ENCODE measurements around the gene OR13C5.
"Not testable (repeated sequence)": the region's sequence is repeated elsewhere in the genome, so short reads cannot be mapped to it uniquely, and the experiment has no call there.

Gene OR13C5

GRCh38 chr9:104599313-104599712 lies at the start of gene OR13C5:
Gene OR13C5 (minus strand): TSS chr9:104599413. CDS start chr9:104599413, 0 bp downstream.
- H3K27me3 Mint-ChIP-seq, H3K4me3 Mint-ChIP-seq, H3K9me3 Mint-ChIP-seq, CTCF ChIA-PET, H3K4me1 Mint-ChIP-seq, H3K36me3 Mint-ChIP-seq, DNase-seq, H3K27ac Mint-ChIP-seq: not testable (repeated sequence)

- DNase-seq: no peak
- Mint-ChIP-seq H3K4me1 (no peaks in the 10 kb centered on the region), H3K4me3 (no peak overlapping the region), H3K27me3 (no peaks in the 10 kb centered on the region), H3K9me3 (peaks cover 10% of the 10 kb centered on the region), H3K36me3 (no peaks in the 10 kb centered on the region), H3K27ac (no peak overlapping the region)
- CTCF ChIA-PET: no interaction called here
Observed at GRCh38 chr9:104635456-104635855, 36.2 kb upstream of the OR13C5 start.

DNA sequence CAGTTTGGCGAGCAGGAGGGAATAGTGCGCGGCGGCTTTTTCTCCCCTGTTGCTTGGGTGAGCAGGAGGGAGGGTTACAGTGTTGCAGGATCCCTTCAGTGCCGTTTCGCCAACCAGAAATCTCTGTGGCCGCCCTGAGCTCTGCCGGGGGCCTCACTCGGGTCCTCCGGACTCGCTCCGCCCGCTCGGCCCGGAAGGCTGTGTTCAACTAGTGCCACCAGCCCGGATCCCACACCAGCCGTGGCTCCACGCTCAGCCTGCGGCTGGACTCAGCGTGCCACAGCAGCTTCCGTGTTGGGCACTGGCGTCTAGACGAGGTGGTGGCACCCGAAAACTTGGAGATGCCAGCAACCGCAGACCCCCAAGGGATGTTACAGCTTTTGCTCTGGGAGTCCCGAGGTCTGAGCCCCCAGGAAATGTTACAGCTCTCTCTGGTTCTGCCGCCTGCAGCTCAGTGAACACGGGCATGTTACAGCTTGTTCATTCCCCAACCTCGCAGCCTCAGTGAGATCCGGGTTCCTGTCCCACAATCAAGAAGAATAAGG lies 34.8 kb upstream of the OR13C5 start:
- Mint-ChIP-seq H3K4me1 (no peaks in the 10 kb centered on the region), H3K9me3 (peaks cover 3% of the 10 kb centered on the region), H3K36me3 (no peaks in the 10 kb centered on the region), H3K27ac (no peak overlapping the region), H3K4me3 (no peak overlapping the region), H3K27me3 (no peaks in the 10 kb centered on the region)
- DNase-seq: no peak
- CTCF ChIA-PET: no interaction called here

GRCh38 chr9:104625964-104626363 lies 26.8 kb upstream of the OR13C5 start:
- H3K27ac Mint-ChIP-seq, H3K36me3 Mint-ChIP-seq, H3K4me3 Mint-ChIP-seq, DNase-seq, CTCF ChIA-PET, H3K4me1 Mint-ChIP-seq, H3K9me3 Mint-ChIP-seq, H3K27me3 Mint-ChIP-seq: not testable (repeated sequence)

- H3K36me3 Mint-ChIP-seq: no peaks in the 10 kb centered on the region
- H3K27ac Mint-ChIP-seq: no peak within 1 kb of the TSS
- no peaks in the 10 kb centered on the region for H3K27me3 Mint-ChIP-seq
- no peaks in the 10 kb centered on the region for H3K4me1 Mint-ChIP-seq
- no peaks in the 10 kb centered on the region for H3K9me3 Mint-ChIP-seq
- no peak for DNase-seq
- CTCF ChIA-PET: no interaction called here
- H3K4me3 Mint-ChIP-seq: no peak within 1 kb of the TSS
Observed at GRCh38 chr9:104618104-104618503, 18.9 kb upstream of the OR13C5 start, which contains the start of gene OR13C9. Gene OR13C9 (minus strand): TSS chr9:104618204. CDS start chr9:104618204, 0 bp downstream.

- Mint-ChIP-seq H3K9me3 (no peaks in the 10 kb centered on the region), H3K27ac (no peak overlapping the region), H3K27me3 (no peaks in the 10 kb centered on the region), H3K4me3 (no peak overlapping the region), H3K4me1 (no peaks in the 10 kb centered on the region), H3K36me3 (no peaks in the 10 kb centered on the region)
- CTCF ChIA-PET: no interaction called here
- DNase-seq: no peak
Observed at GRCh38 chr9:104617418-104617817, 18.2 kb upstream of the OR13C5 start.

GRCh38 chr9:104611213-104611612 lies 12.0 kb upstream of the OR13C5 start:
- Mint-ChIP-seq H3K27me3 (no peaks in the 10 kb centered on the region), H3K4me3 (no peak overlapping the region), H3K36me3 (no peaks in the 10 kb centered on the region), H3K27ac (no peak overlapping the region), H3K9me3 (no peaks in the 10 kb centered on the region), H3K4me1 (no peaks in the 10 kb centered on the region)
- DNase-seq: no peak
- CTCF ChIA-PET: no interaction called here

- Mint-ChIP-seq H3K27ac (no peak overlapping the region), H3K4me3 (no peak overlapping the region), H3K27me3 (no peaks in the 10 kb centered on the region), H3K9me3 (no peaks in the 10 kb centered on the region), H3K36me3 (no peaks in the 10 kb centered on the region), H3K4me1 (no peaks in the 10 kb centered on the region)
- no peak for DNase-seq
- CTCF ChIA-PET: no interaction called here
Observed at GRCh38 chr9:104608336-104608735, 9.1 kb upstream of the OR13C5 start.

DNA sequence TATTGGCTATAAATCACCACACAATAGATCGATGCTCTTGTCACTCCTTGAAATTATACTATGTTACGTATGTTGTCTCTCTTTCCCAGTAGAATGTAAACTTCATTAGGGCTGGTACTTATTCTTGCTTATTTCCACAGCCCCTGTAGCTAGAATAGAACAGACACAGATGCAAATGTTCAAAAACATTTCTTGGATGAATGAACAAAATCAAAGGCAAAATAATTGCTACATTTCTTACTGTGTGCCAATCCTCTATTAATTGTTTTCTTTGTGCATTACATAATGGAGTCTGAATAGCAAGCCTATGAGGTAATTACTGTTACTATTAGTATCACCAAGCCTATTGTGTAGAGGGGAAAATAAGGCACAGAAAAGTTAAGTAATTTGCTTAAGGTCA lies 6.9 kb upstream of the OR13C5 start:
- Mint-ChIP-seq H3K9me3 (no peaks in the 10 kb centered on the region), H3K4me3 (no peak overlapping the region), H3K27me3 (no peaks in the 10 kb centered on the region), H3K27ac (no peak overlapping the region), H3K36me3 (no peaks in the 10 kb centered on the region), H3K4me1 (no peaks in the 10 kb centered on the region)
- no peak for DNase-seq
- CTCF ChIA-PET: no interaction called here

- H3K4me1 Mint-ChIP-seq, H3K27ac Mint-ChIP-seq, H3K36me3 Mint-ChIP-seq, H3K4me3 Mint-ChIP-seq, CTCF ChIA-PET, H3K27me3 Mint-ChIP-seq, H3K9me3 Mint-ChIP-seq, DNase-seq: not testable (repeated sequence)
Observed at GRCh38 chr9:104605527-104605926, 6.3 kb upstream of the OR13C5 start, which contains the start of gene OR13C2. Gene OR13C2 (minus strand): TSS chr9:104605627. CDS start chr9:104605627, 0 bp downstream.

DNA sequence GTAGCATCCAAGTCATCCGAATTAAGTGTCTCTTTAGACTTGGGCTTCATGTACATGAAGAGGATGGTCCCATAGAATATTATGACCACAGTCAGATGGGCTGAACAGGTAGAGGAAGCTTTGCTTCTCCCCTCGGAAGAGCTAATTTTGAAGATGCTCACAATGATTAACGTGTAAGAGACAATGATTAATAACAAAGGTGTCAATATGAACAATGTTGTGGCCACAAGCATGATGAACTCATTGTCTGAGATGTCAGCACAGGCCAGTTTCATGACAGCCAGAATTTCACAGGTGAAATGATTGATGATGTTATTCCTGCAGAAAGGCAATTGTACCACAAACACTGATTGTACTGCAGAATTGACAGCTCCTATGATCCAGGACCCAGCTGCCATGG lies 5.6 kb upstream of the OR13C5 start:
- Mint-ChIP-seq H3K4me1 (no peaks in the 10 kb centered on the region), H3K4me3 (no peak overlapping the region), H3K9me3 (no peaks in the 10 kb centered on the region), H3K27me3 (no peaks in the 10 kb centered on the region), H3K36me3 (no peaks in the 10 kb centered on the region), H3K27ac (no peak overlapping the region)
- DNase-seq: no peak
- CTCF ChIA-PET: no interaction called here

- H3K4me3 Mint-ChIP-seq, H3K27me3 Mint-ChIP-seq, H3K9me3 Mint-ChIP-seq, H3K27ac Mint-ChIP-seq, H3K36me3 Mint-ChIP-seq, DNase-seq, H3K4me1 Mint-ChIP-seq, CTCF ChIA-PET: not testable (repeated sequence)
Observed at GRCh38 chr9:104598749-104599148, 464 bp downstream of the OR13C5 start.

GRCh38 chr9:104589626-104590025 lies 9.6 kb downstream of the OR13C5 start:
- Mint-ChIP-seq H3K9me3 (no peaks in the 10 kb centered on the region), H3K27me3 (no peaks in the 10 kb centered on the region), H3K27ac (no peak overlapping the region), H3K4me3 (no peak overlapping the region), H3K4me1 (no peaks in the 10 kb centered on the region), H3K36me3 (no peaks in the 10 kb centered on the region)
- CTCF ChIA-PET: no interaction called here
- DNase-seq: no peak

DNA sequence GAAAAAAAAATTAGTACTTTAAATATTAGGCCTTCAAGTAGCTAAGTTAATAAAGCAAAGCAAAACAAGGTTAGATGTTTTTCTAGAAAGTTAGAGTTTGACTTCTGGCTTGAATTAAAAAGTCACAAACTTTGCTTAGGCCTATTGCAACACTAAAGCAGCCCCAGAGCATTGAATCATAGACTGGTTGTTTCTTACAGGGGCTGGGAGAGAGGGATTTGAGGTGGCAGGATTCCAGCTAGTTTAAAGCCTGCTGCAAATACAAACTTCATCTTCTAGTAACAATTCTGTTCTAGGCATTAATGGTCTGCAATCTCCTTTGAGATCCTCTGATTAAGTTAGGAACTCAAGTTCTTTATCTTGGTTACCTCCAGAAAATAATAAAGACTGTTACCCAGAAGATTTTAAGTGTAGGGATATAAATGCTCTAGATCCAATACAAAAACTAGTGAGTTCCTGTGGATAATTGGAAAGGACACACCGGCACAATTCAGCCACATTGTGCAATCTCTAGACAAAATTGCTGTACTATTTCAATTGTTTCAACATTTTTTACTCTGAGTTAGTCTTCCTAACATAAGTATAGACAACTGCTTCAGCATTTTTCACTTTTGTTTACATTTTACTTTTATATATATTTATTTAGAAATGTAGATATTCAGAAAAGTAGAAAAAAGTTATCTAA lies 12.6 kb downstream of the OR13C5 start:
- H3K36me3 Mint-ChIP-seq: no peaks in the 10 kb centered on the region
- no peaks in the 10 kb centered on the region for H3K4me1 Mint-ChIP-seq
- no peak overlapping the region for H3K4me3 Mint-ChIP-seq
- no peaks in the 10 kb centered on the region for H3K9me3 Mint-ChIP-seq
- H3K27ac Mint-ChIP-seq: no peak overlapping the region
- CTCF ChIA-PET: no interaction called here
- H3K27me3 Mint-ChIP-seq: no peaks in the 10 kb centered on the region
- no peak for DNase-seq

DNA sequence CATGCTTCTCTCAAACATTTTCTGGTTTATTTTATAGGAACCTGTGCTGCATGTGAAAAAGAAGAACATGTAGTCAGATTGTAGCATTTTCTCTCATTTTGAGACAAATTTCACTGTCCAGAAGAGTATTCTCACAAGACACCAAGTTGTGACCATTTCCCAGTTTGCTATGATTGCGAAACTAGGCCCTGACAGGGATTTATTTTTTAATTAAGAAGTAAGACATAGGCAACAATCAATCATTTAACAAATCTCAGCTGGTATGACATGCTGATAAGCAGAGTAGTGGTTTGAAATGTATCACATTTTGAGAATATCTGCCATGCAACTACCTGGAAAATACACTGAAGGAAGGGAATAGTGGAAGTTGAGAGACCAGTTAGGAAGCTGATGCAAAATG lies 18.7 kb downstream of the OR13C5 start:
- H3K4me1 Mint-ChIP-seq: no peaks in the 10 kb centered on the region
- H3K27me3 Mint-ChIP-seq: no peaks in the 10 kb centered on the region
- no peaks in the 10 kb centered on the region for H3K36me3 Mint-ChIP-seq
- no peak for DNase-seq
- no peaks in the 10 kb centered on the region for H3K9me3 Mint-ChIP-seq
- no peak overlapping the region for H3K4me3 Mint-ChIP-seq
- H3K27ac Mint-ChIP-seq: no peak overlapping the region
- CTCF ChIA-PET: no interaction called here

Data from activated naive CD4-positive, alpha-beta T cell treated with anti-CD3 and anti-CD28 coated beads, Interleukin-2, amount 10 ng/mL, durations not matched to agents 7 days and 5 days (primary cell).